GM21723 (cell line): Measurements from ENCODE around the gene PZP.

Experiments
- ATAC-seq: cut with Tn5 transposase; IDR thresholded peaks from one replicate; pipeline ENCODE4 v1.9.1; 2021; ENCODE audit warnings: mild to moderate bottlenecking, moderate library complexity; ENCODE audit not compliant: unreplicated experiment

Gene PZP

GRCh38 chr12:9127936-9128663 lies 80.1 kb downstream of the PZP start:
- no peak for ATAC-seq

DNA sequence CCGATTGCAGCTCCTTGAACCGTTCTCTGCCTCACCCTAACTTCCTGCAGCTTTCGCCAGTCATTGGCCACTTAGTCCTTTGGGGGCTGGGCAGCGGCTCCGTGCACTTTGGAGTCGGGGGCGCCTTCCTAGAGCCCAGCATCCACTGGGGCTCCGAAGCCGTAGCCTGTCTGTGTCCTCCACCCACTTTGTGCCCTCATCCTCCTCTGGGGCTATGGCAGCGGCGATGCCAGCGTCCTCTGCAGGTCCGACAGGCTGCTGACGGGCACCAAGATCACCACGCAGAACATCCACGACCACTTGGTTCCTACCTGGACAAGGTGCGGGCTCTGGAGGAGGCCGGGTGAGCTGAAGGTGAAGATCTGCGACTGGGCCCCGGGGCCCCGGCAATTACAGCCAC lies 80.7 kb downstream of the PZP start:
- ATAC-seq: no peak

GRCh38 chr12:9124383-9125031 lies 83.7 kb downstream of the PZP start:
- ATAC-seq: no peak

DNA sequence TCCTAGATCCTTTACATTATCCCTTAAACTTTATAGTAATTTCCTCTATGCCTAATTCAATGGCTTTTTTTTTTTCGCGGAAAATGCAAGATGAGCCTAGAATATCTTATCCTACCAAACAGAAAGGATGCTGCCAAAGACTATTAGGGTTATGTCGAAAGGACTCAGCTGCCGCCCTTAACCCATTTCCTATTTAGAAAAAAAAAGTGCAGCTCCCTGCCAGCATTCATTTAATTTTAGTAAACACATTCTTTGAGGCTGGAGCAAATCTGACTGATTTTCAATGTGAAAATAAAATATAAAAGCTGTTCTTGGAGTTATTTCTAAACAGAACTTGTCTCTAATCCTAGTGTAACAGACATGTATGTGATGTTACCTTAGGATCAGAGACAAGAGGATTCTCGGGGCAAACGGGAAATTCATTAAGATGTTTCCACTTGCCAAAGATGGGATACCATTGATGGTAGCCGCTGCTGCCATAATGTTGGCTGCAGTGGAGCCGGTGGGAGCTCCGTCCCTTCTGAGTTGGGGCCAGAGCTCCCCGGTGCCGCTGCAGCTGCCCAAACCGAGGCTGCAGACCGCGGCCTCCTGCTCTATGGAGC lies 84.3 kb downstream of the PZP start:
- ATAC-seq: no peak

- no peak for ATAC-seq
Measured at GRCh38 chr12:9122091-9122609, 86.0 kb downstream of the PZP start.

DNA sequence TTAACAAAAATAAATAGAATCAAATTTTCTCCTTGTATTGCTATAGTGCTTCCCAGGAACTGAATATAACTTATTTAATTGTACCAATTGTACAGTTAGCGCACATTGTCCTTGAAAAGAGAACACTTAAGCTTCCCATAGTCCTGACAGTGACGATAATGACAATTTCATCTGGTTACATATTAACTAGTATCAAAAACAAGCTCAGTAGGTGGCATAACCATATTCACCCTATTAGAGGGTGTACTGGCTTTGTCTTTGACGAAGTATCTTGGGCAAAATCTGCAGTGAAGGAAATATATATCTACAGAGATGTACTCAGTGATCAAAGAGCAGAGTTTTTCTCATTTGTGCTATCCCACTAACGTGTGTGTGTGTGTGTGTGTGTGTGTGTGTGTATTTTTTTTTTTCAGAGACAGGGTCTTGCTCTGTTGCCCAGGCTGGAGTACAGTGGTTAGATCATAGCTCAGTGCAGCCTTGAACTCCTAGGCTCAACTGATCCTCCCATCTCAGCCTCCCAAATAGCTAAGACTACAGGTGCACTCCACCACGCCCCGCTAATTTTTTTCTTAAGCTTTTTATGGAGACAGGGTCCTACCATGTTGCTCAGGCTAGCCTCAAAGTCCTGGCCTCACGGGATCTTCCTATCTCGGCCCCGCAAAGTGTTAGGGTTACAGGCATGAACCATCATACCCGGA lies 87.6 kb downstream of the PZP start:
- ATAC-seq: no peak

DNA sequence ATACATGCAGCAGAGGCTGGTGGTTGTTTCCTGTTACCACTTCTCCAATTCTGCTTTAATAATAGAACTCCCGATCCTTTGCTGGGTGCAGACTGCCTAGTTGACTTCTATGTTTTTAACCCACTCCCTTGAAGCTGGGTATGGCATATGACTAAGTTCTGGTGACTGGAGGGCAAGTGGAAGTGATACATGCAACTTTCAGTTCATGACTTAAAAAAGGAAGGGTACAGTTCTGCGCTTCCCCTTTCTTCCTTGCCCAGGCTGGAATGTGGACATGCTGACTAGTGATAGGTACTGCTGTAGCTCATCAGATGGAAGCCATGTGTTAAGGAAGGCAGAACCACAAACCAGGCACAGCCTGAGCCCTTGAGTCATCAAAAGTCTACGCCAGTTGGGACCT lies 90.0 kb downstream of the PZP start:
- peak; percentile 84 for ATAC-seq

- no peak for ATAC-seq
Measured at GRCh38 chr12:9115731-9116559, 92.2 kb downstream of the PZP start, which contains the start of gene A2M. A2M (minus strand) TSS chr12:9115919; CDS start chr12:9115849, 70 bp downstream.

- no peak for ATAC-seq
Measured at GRCh38 chr12:9114946-9115345, 93.2 kb downstream of the PZP start.

DNA sequence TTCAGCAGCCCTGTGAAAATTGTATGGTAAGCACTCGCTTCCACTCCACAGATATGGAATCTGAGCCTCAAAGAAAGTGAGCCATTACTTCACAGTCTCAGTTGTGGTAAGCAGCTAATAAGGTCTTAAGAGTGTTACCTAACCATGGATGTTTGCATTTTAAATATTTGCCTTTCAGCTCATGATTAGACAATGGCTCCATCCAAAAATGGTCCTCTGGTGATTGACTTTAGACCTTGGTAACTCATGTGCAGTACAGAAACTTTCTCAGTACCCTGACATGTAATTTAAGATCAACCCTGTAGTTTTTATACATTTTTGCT lies 94.2 kb downstream of the PZP start:
- no peak for ATAC-seq

GRCh38 chr12:9113296-9113986 lies 94.8 kb downstream of the PZP start:
- no peak for ATAC-seq

- no peak for ATAC-seq
Measured at GRCh38 chr12:9112076-9112853, 95.9 kb downstream of the PZP start.

GRCh38 chr12:9111525-9111924 lies 96.7 kb downstream of the PZP start:
- ATAC-seq: no peak

DNA sequence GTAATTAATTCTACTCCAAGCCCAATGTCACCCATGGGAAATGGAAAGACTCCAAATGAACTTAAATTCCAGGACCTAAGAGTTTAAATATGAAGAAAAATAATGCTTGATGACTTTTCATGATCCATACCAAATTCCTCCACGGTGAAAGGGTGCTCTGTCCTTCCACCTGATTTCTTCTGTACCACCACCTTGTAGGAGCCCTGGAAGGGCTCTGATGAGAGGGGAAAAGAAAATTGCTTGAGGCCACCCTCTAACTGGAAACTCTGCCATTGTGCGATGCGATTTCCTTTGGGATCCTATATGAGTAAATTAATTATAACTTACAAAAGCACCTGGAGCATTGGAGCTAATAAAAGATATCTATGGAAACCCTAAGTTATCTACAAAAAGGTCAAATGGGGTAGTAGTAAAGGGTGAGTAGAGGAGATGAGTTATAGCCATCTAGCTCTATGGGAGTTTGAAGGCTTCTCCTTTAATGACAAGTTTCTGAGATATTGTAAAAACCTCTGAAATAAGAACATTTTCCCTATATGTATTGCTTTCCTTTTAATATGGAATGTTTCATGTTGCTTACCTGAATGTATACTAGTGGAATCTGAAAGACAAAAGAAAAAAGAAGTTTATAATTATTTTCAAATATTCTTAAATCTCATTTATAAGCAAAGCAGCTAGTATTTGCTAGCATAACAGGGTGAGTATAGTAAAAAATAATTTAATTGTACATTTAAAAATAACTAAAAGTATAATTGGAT lies 98.3 kb downstream of the PZP start:
- ATAC-seq: no peak

DNA sequence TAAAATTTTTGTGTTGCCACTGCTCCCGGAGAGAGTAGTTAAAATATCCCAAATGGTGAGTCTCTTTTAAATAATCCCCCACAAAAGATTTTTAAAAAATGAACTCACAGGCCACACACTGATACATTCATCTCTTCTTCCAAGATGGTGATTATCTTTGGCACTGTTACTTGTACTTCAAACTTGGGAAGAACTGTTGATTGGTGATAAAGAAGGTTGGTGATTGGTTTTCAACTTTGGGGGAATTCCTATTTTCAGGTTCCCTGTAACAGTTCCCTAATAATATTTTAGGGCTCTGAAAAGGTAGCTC lies 99.0 kb downstream of the PZP start:
- ATAC-seq: no peak

GRCh38 chr12:9108504-9109212 lies 99.5 kb downstream of the PZP start:
- ATAC-seq: no peak

DNA sequence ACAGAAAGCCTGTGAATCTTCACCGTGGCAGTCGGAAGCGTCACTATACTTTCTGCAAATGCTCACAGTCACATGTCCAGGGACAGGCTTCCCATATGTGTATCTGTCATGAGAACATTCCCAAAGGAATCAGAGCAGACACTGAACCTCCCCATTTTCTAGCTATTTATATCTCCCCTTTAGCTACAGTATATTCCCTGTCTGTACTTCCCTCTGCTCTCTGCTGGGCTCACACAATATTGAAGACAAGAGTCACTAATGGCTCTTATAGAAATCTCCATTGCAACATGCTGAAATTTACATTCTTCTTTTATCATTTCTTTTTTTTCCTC lies 100.7 kb downstream of the PZP start:
- no peak for ATAC-seq
